Small intestine (tissue), 16 donors: Measurements from ENCODE around the gene HOXA11. TPM values are rescaled to one million over a fixed set of nuclear protein-coding genes. Genes with fewer than 3 reads are reported as not detected.
A peak's percentile ranks its signal among the peaks of the same experiment; 100 is the strongest.

Experiments used
- DNase-seq, 2 donors: peaks; one replicate each; pipeline versions ENCODE4 v3.0.0 to v3.0.0-alpha.2; 2013
- FAIRE-seq: peaks from 2 replicates; lab custom pipeline; 2012; peaks lifted over from hg19 to GRCh38; lab: Jason Lieb, UNC
- H3K27ac ChIP-seq, 3 donors: one replicate each; pipeline ENCODE4 v1.5.1; 2013; ENCODE audit warnings: low read length in 2 of 3, mild to moderate bottlenecking in 2 of 3, control low read depth in 1 of 3, inconsistent platforms in 1 of 3, low read depth in 1 of 3, moderate library complexity in 1 of 3
- H3K27me3 ChIP-seq, 3 donors: one replicate each; pipeline ENCODE4 v1.6.1; 2013; ENCODE audit warnings: low read length in 3 of 3, inconsistent platforms in 1 of 3; ENCODE audit not compliant: control insufficient read depth in 3 of 3, insufficient read depth in 3 of 3
- H3K36me3 ChIP-seq, 3 donors: one replicate each; pipeline ENCODE4 v1.6.1; 2013; ENCODE audit warnings: low read length in 3 of 3, inconsistent platforms in 1 of 3, low read depth in 1 of 3, mild to moderate bottlenecking in 1 of 3, moderate library complexity in 1 of 3; ENCODE audit not compliant: control insufficient read depth in 3 of 3, insufficient read depth in 2 of 3
- H3K4me1 ChIP-seq, 3 donors: one replicate each; pipeline ENCODE4 v1.6.1; 2013; ENCODE audit warnings: low read length in 2 of 3, inconsistent platforms in 1 of 3, low read depth in 1 of 3, mild to moderate bottlenecking in 1 of 3, moderate library complexity in 1 of 3; ENCODE audit not compliant: control insufficient read depth in 3 of 3, insufficient read depth in 2 of 3
- H3K4me3 ChIP-seq, 3 donors: one replicate each; pipeline ENCODE4 v1.5.1; 2013; ENCODE audit warnings: low read length in 3 of 3, control low read depth in 1 of 3, inconsistent platforms in 1 of 3, low read depth in 1 of 3, mild to moderate bottlenecking in 1 of 3, moderate library complexity in 1 of 3
- H3K9me3 ChIP-seq, 2 donors: one replicate each; pipeline ENCODE4 v1.6.1; 2013; ENCODE audit warnings: low read depth in 1 of 2, low read length in 1 of 2; ENCODE audit not compliant: control insufficient read depth in 2 of 2, insufficient read depth in 1 of 2
- WGBS, 3 donors: extraction: QIAGEN DNeasy Blood & Tissue Kit; methylation state at CpG; one replicate each; pipeline ENCODE4 v1.1.7; 2013; 5-methylcytosine and 5-hydroxymethylcytosine counted together
- long read RNA-seq, 10 donors: transcript quantifications; one replicate each; lab custom pipeline, GENCODE V29; 2026
- polyA plus RNA-seq, 4 donors: library from polyadenylated mRNA; stranded (reverse) in 3 of 4; unstranded in 1 of 4; fragments of 200-250 nt in 3 of 4; fragments of 120-200 nt in 1 of 4; gene quantifications; one replicate each; pipeline versions ENCODE4 v1.2.1 to v1.2.3, GENCODE V29; 2013
- donor health status: healthy with polysubstance abuse.
- donor health status: control.
- donor health status: control.
- donor health status: Bipolar disorder and iron deficiency.
- donor health status: healthy.

The HOXA11 gene
- under 1 TPM in 1 of 4 donors, not detected in 3; 0.04 TPM for polyA plus RNA-seq
- long read RNA-seq, donor 1, result 0 reads
- long read RNA-seq, donor 2, result 0 reads
- long read RNA-seq, donor 3, result 0 reads
- long read RNA-seq, donor 4, partial matches to known transcripts, result 0 of 1 reads
- long read RNA-seq, donor 4, other reads (novel, unspliced or antisense), result 0 of 1 reads
- long read RNA-seq, donor 5, result 0 reads
- long read RNA-seq, donor 6, result 0 reads
- long read RNA-seq, donor 7, result 0 reads
- long read RNA-seq, donor 8, result 0 reads
- long read RNA-seq, donor 9, result 0 reads
- long read RNA-seq, donor 10, transcript HOXA11-201 (2 exons, 2,295 nt), result major isoform, 6 of 6 reads
- long read RNA-seq, donor 10, partial matches to known transcripts, result 0 of 6 reads
- long read RNA-seq, donor 10, other reads (novel, unspliced or antisense), result 0 of 6 reads

DNA sequence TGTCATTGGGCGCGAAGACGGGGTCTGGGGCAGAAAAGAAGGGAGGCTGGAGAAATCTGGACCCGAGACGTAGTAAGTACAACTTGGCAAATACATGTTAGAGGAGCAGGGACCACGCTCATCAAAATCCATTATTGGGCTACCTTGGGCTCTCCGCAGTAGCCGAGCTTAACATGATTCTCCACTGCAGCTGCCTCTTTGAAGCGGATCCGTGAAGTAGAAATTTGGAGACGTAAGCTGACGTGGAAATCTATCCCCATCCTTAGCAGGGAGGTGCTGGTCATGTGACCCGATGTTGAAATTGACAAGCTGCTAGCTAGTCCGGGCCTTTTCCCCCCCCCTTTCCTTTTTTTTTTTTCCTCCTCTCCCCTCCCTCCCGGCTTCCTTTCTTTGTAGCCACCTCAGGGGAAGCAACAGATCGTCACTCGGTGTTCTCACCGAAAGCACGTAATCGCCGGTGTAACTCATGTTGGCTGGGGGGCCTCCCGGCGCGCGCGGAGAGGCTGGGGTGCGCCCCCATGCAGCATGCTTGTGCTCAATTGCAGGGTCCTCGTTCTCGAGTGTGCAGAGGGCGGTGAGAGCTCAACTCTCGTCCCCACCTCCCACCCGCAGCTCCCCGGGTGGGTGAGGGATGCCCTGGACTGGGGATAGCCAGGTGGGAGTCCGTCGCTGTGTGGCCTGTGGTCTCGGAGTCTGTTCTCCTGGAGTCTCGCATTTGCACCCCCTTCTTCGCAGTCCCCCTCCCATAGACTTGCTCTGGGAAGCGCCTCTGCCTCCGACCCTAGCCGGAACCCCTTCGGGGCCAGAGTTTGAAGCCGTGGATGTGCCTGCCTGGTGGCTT is at the start of gene HOXA11:
Gene HOXA11 (minus strand): TSS at position 220 of the 841 bp plus-strand sequence. CDS start 88 bp downstream, at position 132.
- Histone ChIP-seq H3K27me3 (peaks cover 14 to 96% (median 85%) of the 10 kb centered on the region in 3 donors), H3K4me3 (peak within 1 kb of the TSS; percentile 50 to 70 (median 54)), H3K4me1 (peaks cover 2 to 13% (median 4%) of the 10 kb centered on the region in 3 donors), H3K36me3 (no peaks in the 10 kb centered on the region), H3K27ac (peak within 1 kb of the TSS in 1 of 3 donors; percentile 64), H3K9me3 (peaks cover 0 to 11% of the 10 kb centered on the region in 2 donors)
- DNase-seq (peak in 1 of 2 donors; percentile 63), FAIRE-seq (no peak)
- 5 to 11% (median 10%) methylated on average over 43 of the region's 43 CpGs for WGBS, 3 donors

DNA sequence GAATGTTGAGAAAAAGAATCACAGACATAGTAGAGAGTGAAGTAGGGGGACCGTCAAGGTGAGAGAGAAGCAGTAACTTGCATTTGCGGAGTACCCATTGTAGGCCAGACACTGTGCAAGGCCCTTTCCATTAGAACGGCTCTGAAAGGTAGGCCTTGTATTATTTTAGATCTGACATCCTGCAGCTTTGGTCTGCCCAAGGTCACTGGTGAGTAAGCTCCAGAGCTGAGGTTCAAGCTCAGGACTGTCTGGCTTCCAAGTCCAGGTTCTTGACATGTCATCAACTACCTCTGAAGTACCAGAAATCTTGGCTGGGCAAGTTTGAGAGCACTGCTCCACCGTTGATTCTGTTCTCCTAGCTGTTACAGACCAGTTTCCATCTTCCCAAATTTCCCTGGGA is 44.4 kb upstream of the HOXA11 start:
- H3K9me3 ChIP-seq, result no peaks in the 10 kb centered on the region
- FAIRE-seq (no peak), DNase-seq (no peak)
- no peak overlapping the region for H3K4me3 ChIP-seq
- H3K36me3 ChIP-seq, result no peaks in the 10 kb centered on the region
- H3K27me3 ChIP-seq, result peaks cover 6 to 44% (median 14%) of the 10 kb centered on the region in 3 donors
- H3K4me1 ChIP-seq, result no peaks in the 10 kb centered on the region
- WGBS, 3 donors, result 80 to 85% (median 80%) methylated on average over 4 of the region's 4 CpGs
- H3K27ac ChIP-seq, result no peak overlapping the region

DNA sequence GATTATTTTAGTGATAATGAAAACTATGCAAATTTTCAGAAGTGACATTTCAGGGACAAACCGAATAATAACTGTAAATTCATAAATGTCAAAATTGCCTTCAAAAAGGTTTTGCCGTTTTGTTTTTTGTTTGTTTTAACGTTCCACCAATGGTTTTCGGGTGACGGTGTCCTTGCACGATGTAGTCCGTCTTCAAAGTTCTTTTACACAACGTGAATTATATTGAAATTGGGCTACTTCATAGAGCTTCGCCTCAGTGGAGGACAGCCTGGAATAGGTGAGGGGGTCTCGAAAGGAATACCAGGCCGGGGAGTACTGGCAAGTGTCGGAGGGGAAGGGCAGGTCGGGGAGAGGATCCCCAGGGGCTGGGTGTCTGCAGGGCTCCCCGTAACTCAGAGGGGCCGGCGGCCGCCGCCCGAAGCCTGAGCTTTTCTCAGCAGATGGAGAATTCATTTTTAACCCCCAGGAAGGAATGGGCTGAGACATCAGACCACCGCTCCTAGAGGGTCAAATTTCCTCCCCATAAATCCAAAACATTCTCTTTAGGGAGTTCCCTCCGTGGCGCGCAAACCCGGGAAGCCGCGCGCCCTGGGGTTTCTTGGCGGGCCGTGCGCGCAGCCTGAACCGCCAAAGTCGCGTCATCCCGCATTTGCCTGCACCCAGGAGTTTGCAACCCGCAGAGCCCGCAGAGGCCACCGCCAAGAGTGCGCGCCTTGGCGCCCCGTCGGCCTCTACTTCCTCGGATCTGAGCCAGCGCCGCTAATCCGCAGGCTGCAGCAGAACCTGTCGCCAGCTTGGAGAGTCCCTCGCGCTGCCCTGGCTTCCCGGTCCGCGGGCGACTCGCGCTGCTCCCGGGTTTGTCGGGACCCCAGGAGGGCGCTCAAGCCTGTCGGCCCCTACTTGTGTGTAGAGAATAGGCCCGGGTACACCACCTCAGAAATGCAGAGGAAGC is 40.2 kb upstream of the HOXA11 start:
- Histone ChIP-seq H3K9me3 (no peaks in the 10 kb centered on the region), H3K4me1 (no peaks in the 10 kb centered on the region), H3K27me3 (peaks cover 6 to 67% (median 29%) of the 10 kb centered on the region in 3 donors), H3K36me3 (no peaks in the 10 kb centered on the region), H3K27ac (no peak overlapping the region), H3K4me3 (no peak overlapping the region)
- FAIRE-seq (no peak), DNase-seq (no peak)
- 7 to 8% (median 7%) methylated on average over 56 to 61 of the region's 61 CpGs for WGBS, 3 donors

DNA sequence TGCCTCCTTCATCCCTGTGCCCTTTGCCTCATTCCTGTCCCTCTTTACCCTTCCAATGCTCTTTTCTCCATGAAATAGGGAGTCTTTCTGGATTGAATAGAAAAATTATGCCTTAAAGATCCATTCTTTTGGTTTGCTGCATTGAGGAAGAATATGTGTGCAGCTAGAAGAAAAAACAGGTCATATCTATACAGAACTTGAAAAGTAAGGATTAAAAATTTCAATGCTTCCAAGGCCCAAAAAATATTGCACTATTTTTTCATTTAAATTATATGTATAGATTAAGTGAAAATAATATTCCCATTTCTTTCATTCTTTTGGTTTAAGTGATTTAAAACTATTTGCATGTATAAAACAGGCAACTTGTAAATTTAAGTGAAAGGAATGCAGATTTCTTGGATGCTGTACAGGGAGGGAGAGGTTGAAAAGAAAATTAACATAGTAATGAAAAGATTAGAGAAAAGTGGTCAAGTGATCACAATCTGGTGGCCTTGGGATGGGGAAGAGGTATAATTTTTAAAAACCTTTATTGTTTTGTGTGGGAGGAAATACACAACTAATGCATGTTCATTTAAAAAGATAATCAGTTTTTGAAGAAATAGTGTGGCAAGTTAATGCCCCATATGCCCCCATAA is 39.0 kb upstream of the HOXA11 start:
- DNase-seq (no peak), FAIRE-seq (no peak)
- Histone ChIP-seq H3K4me1 (no peaks in the 10 kb centered on the region), H3K36me3 (no peaks in the 10 kb centered on the region), H3K9me3 (no peaks in the 10 kb centered on the region), H3K27me3 (peaks cover 6 to 69% (median 36%) of the 10 kb centered on the region in 3 donors), H3K4me3 (no peak overlapping the region), H3K27ac (no peak overlapping the region)

DNA sequence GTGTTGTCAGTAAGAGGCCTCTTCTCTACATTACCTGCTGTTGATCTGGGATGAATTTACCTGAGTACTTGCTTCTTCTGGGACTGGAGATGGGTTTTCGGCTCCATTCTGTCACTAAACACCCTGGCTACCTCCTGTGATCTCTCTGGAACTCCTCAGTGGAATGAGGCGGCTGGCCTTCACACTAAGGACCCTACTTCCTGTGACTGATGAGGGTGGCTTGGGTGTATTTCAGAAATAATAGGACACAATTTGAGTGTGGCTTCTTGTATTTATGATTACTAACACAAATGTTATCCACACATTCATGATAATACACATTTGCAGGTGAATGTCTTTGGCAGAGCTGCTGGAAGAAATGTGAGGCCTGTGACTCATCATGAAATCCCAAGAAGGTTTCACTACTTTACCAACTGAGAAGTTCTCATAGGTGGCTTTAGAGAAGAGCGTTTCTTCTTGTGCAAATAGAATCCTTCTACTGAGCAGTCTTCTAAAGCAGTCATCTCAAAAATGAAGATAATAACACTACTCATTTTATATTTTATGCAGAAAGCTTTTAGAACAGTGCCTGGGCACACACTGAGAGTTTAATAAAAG is 36.3 kb upstream of the HOXA11 start:
- Histone ChIP-seq H3K9me3 (no peaks in the 10 kb centered on the region), H3K4me1 (no peaks in the 10 kb centered on the region), H3K27me3 (peaks cover 6 to 76% (median 39%) of the 10 kb centered on the region in 3 donors), H3K4me3 (no peak overlapping the region), H3K36me3 (no peaks in the 10 kb centered on the region), H3K27ac (no peak overlapping the region)
- 81 to 88% (median 81%) methylated on average over 3 of the region's 3 CpGs for WGBS, 3 donors
- DNase-seq (no peak), FAIRE-seq (no peak)

DNA sequence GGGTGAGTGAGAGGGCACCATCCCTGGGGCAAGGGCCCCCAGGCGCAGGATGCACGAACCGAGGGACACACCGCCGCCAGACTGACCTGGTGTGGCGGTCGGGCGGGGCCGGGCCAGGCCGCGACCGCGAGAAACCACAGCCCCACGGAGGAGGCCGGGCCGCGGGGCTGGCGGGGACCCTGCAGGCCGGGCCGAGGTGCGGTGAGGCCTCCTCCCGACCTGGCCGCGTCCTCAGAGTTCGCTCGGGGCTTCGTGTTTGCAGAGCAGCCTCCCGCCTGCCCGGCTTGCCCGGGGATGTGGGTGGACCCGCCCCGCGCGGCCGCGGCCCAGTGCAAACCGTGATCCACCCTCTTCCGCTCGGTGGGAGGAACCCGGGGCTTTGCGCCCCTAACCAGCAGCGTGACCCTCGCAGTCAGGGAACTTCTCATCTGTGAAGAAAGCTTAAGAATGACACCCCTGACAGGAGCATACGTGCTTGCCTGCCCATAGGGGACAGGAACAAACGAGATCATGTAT is 35.5 kb upstream of the HOXA11 start:
- Histone ChIP-seq H3K4me1 (no peaks in the 10 kb centered on the region), H3K4me3 (no peak overlapping the region), H3K27me3 (peaks cover under 1 to 74% (median 35%) of the 10 kb centered on the region in 3 donors), H3K27ac (no peak overlapping the region), H3K9me3 (no peaks in the 10 kb centered on the region), H3K36me3 (no peaks in the 10 kb centered on the region)
- 7 to 12% (median 10%) methylated on average over 31 to 45 of the region's 45 CpGs for WGBS, 3 donors
- no peak for FAIRE-seq
- DNase-seq, result no peak

DNA sequence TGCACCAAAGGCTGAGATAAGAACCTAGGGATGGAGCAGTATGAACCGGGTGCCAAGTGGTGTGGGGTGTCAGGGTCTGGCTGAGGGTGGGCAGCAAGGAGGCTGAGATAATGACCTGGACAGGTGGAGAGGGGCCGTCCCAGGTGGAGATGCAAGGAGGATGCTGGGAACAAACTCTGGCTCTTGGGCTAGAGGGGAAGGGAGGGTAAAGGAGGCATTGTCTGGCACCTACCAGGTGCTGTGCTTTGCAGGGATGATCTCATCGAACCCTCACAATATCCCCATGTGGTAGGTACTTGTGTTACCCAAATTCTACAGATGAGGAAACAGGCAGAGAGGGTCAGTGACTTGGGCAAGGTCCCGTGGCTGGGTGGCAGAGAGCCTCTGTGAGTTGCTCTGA is 34.8 kb upstream of the HOXA11 start:
- Histone ChIP-seq H3K4me3 (no peak overlapping the region), H3K27me3 (peaks cover 0 to 74% (median 31%) of the 10 kb centered on the region in 3 donors), H3K27ac (no peak overlapping the region), H3K9me3 (no peaks in the 10 kb centered on the region), H3K36me3 (no peaks in the 10 kb centered on the region), H3K4me1 (no peaks in the 10 kb centered on the region)
- WGBS, 3 donors, result 41 to 60% (median 58%) methylated on average over 4 of the region's 4 CpGs
- DNase-seq, result no peak
- FAIRE-seq, result no peak
